Activated CD4-positive, alpha-beta T cell treated with anti-CD3 and anti-CD28 coated beads for 24 hours (primary cell): Measurements from ENCODE around the gene UROC1.

Source experiments
- DNase-seq, 2 donors: peaks; one replicate each; pipeline ENCODE4 v3.0.0-alpha.2; 2020; ENCODE audit warnings: low read depth in 2 of 2

Gene UROC1

GRCh38 chr3:126517291-126517951 is at the start of gene UROC1:
UROC1 (minus strand) TSS chr3:126517773; CDS start chr3:126517719, 54 bp downstream.
- no peak for DNase-seq

- DNase-seq: no peak
These were observed 45.2 kb upstream of the UROC1 start for GRCh38 chr3:126562737-126563276.

- no peak for DNase-seq
These were observed 40.9 kb upstream of the UROC1 start, which contains the start of gene C3orf22 for GRCh38 chr3:126558336-126559071. C3orf22 (minus strand) TSS chr3:126558932; CDS start chr3:126553390, 5,542 bp downstream.

GRCh38 chr3:126557761-126558160 is 40.2 kb upstream of the UROC1 start:
- no peak for DNase-seq

- no peak for DNase-seq
These were observed 39.8 kb upstream of the UROC1 start for GRCh38 chr3:126557415-126557745.

- DNase-seq: no peak
These were observed 39.3 kb upstream of the UROC1 start for GRCh38 chr3:126556637-126557414.

GRCh38 chr3:126555795-126556636 is 38.4 kb upstream of the UROC1 start:
- no peak for DNase-seq

GRCh38 chr3:126554560-126555525 is 37.3 kb upstream of the UROC1 start:
- no peak for DNase-seq

GRCh38 chr3:126553284-126554084 is 35.9 kb upstream of the UROC1 start:
- DNase-seq: no peak

GRCh38 chr3:126552688-126553283 is 35.2 kb upstream of the UROC1 start:
- DNase-seq: no peak

- no peak for DNase-seq
These were observed 34.5 kb upstream of the UROC1 start for GRCh38 chr3:126551839-126552687.

GRCh38 chr3:126551121-126551838 is 33.7 kb upstream of the UROC1 start:
- no peak for DNase-seq

GRCh38 chr3:126550488-126551051 is 33.0 kb upstream of the UROC1 start:
- no peak for DNase-seq

GRCh38 chr3:126549861-126550487 is 32.4 kb upstream of the UROC1 start:
- no peak for DNase-seq

GRCh38 chr3:126548556-126549466 is 31.2 kb upstream of the UROC1 start:
- no peak for DNase-seq
